ENCODE measurements around the gene LRRC25.

- TF ChIP-seq POLR2AphosphoS5 (IDR thresholded peaks at IDR 0.05; ENCODE audit: borderline replicate concordance, low read depth, low read length) (no peak), EZH2 (IDR thresholded peaks at IDR 0.05) (no peak), FOXP2 (optimal IDR thresholded peaks at IDR 0.05; ENCODE audit: control extremely low read depth, extremely low read length, insufficient read depth) (no peak)
Observed at GRCh38 chr19:18435178-18435841, 37.9 kb upstream of the LRRC25 start.

Data from SK-N-MC (cell line).